Karpas-422 (cell line): ENCODE data around the gene CDK5RAP1. TPM values are rescaled to one million over a fixed set of nuclear protein-coding genes. Genes with fewer than 3 reads are reported as not detected.

Experiments
- DNase-seq: peaks from one replicate; pipeline ENCODE4 v3.0.0-alpha.2; 2015
- H2AFZ ChIP-seq: fragments of 200-600 bp; sonication (generic); 2 replicates; pipeline ENCODE4 v1.6.1; 2014; ENCODE audit warnings: antibody characterized with exemption, low read length, mixed read lengths
- H3K27ac ChIP-seq: fragments of 200-600 bp; sonication (generic); 2 replicates; pipeline ENCODE4 v1.5.1; 2014; ENCODE audit warnings: mild to moderate bottlenecking, low read length, moderate library complexity
- H3K27me3 ChIP-seq: fragments of 200-600 bp; sonication (generic); 2 replicates; pipeline ENCODE4 v1.6.1; 2014; ENCODE audit warnings: low read length, mixed read lengths
- H3K36me3 ChIP-seq: fragments of 200-600 bp; sonication (generic); 2 replicates; pipeline ENCODE4 v1.6.1; 2014; ENCODE audit warnings: low read length, mixed read lengths; ENCODE audit not compliant: insufficient read depth
- H3K4me1 ChIP-seq: fragments of 200-600 bp; sonication (generic); 2 replicates; pipeline ENCODE4 v1.6.1; 2014; ENCODE audit warnings: mild to moderate bottlenecking, low read length, mixed read lengths
- H3K4me2 ChIP-seq: fragments of 200-600 bp; sonication (generic); 2 replicates; pipeline ENCODE4 v1.6.1; 2014; ENCODE audit warnings: low read length, low read depth, mild to moderate bottlenecking; ENCODE audit not compliant: poor library complexity, severe bottlenecking
- H3K4me3 ChIP-seq: fragments of 200-600 bp; sonication (generic); 2 replicates; pipeline ENCODE4 v1.5.1; 2014; ENCODE audit warnings: mild to moderate bottlenecking, antibody characterized with exemption, low read length, mixed read lengths
- H3K79me2 ChIP-seq: fragments of 200-600 bp; sonication (generic); 2 replicates; pipeline ENCODE4 v1.6.1; 2014; ENCODE audit warnings: mild to moderate bottlenecking, low read length, mixed read lengths
- H3K9ac ChIP-seq: fragments of 200-600 bp; sonication (generic); 2 replicates; pipeline ENCODE4 v1.6.0; 2014; ENCODE audit warnings: low read length
- H3K9me2 ChIP-seq: fragments of 200-600 bp; sonication (generic), shearing (Covaris generic); replicated peaks from 2 replicates; pipeline ENCODE4 v1.6.0; 2014; ENCODE audit warnings: mild to moderate bottlenecking, low read length, moderate library complexity; ENCODE audit not compliant: insufficient read depth
- H3K9me3 ChIP-seq: fragments of 300-700, 200-600 bp; sonication (generic); 2 replicates; pipeline ENCODE4 v1.6.1; 2014; ENCODE audit warnings: low read length, mixed read lengths
- H4K20me1 ChIP-seq: fragments of 200-600 bp; sonication (generic); 2 replicates; pipeline ENCODE4 v1.6.1; 2014; ENCODE audit warnings: mild to moderate bottlenecking, antibody characterized with exemption, low read length, low read depth; ENCODE audit not compliant: insufficient read depth
- total RNA-seq: library from RNA; depleted of rRNA; stranded (reverse); fragments of >200 nt; shearing (Covaris generic); gene quantifications from 2 replicates; pipeline ENCODE4 v1.2.3, GENCODE V29; 2014; ENCODE audit warnings: low replicate concordance

Gene CDK5RAP1
- total RNA-seq, 1 experiment from 2014 or later, result 32.5 TPM

DNA sequence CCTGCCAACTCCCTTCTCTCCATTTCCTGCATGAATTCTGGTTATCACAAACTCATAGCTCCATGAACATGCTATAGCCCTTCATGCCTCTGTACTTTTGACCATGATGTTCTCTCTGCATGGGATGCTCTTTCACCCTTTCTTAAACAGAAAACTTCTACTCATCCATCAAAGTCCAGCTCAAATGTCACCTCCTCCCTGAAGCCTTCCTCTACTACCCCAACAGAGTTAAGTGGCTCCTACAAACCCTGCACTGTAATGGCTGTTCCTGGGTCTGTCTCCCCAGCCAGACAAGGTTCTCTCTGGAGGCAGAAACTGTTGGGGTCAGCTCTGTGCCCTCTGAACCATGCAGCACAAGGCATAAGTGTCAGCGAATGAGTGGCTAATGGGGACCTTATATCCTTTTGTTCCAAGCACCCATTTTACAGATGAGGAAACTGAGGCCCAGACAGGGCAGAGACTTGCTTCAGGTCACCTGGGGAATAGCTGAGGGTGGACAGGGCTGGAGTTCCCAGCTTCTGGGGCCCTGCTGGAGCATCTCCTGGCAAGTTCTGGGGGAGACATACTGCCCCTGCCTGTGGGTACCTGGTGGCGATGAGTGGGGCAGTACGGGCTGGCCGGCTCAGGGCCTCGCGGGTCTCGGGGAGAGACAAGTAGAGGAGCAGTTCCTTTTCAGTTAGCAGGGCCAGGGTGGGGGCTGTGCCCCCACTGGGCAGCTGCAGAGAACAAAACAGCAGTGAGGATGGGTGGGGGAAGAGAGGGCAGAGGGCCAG, 10.6 kb upstream of the CDK5RAP1 start:
- Histone ChIP-seq H3K9me3 (no peaks in the 10 kb centered on the region), H2AFZ (no peak overlapping the region), H3K4me1 (peaks cover 55% of the 10 kb centered on the region), H3K27ac (peak overlapping the region; percentile 99), H3K4me3 (no peak overlapping the region), H3K27me3 (no peaks in the 10 kb centered on the region), H3K36me3 (peaks cover 44% of the 10 kb centered on the region), H4K20me1 (no peaks in the 10 kb centered on the region), H3K79me2 (peaks cover 18% of the 10 kb centered on the region), H3K4me2 (no peak overlapping the region), H3K9ac (no peak overlapping the region), H3K9me2 (no peaks in the 10 kb centered on the region)
- DNase-seq, result no peak

DNA sequence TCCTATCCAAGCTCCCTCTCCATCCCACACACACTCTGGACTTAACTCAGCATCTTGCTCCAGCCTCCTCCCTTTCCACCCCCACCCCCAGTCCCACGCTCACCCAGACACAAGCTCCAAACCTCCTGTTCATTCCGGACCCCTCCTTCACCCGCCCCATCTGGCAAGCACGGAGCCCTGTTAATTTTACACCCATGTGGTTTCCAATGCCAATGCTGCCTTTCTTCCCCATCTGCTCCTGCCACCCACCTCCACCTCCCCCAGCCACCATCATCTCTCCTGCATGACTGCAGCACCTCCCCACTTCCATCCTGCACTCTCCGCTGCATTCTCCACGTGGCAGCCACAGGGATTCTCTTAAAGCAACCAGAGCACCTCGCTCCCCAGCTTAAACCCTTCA, 9.9 kb upstream of the CDK5RAP1 start:
- H3K79me2 ChIP-seq, result peaks cover 24% of the 10 kb centered on the region
- no peaks in the 10 kb centered on the region for H3K27me3 ChIP-seq
- no peaks in the 10 kb centered on the region for H3K9me3 ChIP-seq
- H4K20me1 ChIP-seq, result no peaks in the 10 kb centered on the region
- no peak overlapping the region for H2AFZ ChIP-seq
- no peak overlapping the region for H3K4me2 ChIP-seq
- peaks cover 55% of the 10 kb centered on the region for H3K4me1 ChIP-seq
- H3K9me2 ChIP-seq, result no peaks in the 10 kb centered on the region
- DNase-seq, result no peak
- H3K4me3 ChIP-seq, result no peak overlapping the region
- peak overlapping the region; percentile 99 for H3K27ac ChIP-seq
- H3K9ac ChIP-seq, result peak overlapping the region; percentile 12; the same call in 1 of the 2 replicates
- peaks cover 46% of the 10 kb centered on the region for H3K36me3 ChIP-seq

DNA sequence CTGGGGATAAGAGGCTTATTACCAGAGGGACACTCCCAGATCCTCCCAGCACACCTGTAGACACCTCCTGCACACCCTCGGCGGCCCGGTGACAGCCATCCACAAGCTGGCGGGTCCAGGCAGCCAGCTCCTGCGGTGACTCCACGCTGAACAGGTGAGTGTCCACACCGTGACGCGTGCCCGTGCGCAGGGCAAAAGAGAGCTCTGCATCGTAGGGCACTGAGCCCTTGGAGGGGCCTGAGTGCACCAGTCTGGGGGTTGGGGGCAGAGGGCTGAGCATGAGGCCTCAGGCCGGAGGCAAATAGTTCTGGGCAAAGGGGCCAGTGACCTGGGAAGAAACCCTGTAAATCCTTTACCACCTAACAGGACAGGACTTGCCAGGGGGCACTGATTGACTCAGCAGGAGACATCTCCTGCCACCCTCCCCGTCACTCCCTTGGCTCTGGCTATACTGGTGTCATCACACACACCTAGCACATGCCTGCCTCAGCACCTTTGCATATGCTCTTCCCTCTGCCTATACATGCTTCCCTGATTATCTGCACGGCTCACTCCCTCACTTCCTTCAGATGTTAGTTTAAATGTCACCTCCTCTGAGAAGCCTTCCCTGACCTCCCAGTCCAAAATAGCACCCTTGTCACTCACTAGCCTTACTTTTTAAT, 8.9 kb upstream of the CDK5RAP1 start:
- Histone ChIP-seq H3K9me3 (no peaks in the 10 kb centered on the region), H3K36me3 (peaks cover 50% of the 10 kb centered on the region), H3K9me2 (no peaks in the 10 kb centered on the region), H3K4me1 (peaks cover 53% of the 10 kb centered on the region), H3K4me3 (0 out of 2 replicates have a peak overlapping the region, but pooled peaks have one; percentile 3), H2AFZ (no peak overlapping the region), H3K27ac (peak overlapping the region; percentile 99), H3K79me2 (peaks cover 34% of the 10 kb centered on the region), H3K27me3 (no peaks in the 10 kb centered on the region), H3K9ac (peak overlapping the region; percentile 25), H3K4me2 (peak overlapping the region; percentile 42), H4K20me1 (no peaks in the 10 kb centered on the region)
- DNase-seq, result peak; percentile 54

DNA sequence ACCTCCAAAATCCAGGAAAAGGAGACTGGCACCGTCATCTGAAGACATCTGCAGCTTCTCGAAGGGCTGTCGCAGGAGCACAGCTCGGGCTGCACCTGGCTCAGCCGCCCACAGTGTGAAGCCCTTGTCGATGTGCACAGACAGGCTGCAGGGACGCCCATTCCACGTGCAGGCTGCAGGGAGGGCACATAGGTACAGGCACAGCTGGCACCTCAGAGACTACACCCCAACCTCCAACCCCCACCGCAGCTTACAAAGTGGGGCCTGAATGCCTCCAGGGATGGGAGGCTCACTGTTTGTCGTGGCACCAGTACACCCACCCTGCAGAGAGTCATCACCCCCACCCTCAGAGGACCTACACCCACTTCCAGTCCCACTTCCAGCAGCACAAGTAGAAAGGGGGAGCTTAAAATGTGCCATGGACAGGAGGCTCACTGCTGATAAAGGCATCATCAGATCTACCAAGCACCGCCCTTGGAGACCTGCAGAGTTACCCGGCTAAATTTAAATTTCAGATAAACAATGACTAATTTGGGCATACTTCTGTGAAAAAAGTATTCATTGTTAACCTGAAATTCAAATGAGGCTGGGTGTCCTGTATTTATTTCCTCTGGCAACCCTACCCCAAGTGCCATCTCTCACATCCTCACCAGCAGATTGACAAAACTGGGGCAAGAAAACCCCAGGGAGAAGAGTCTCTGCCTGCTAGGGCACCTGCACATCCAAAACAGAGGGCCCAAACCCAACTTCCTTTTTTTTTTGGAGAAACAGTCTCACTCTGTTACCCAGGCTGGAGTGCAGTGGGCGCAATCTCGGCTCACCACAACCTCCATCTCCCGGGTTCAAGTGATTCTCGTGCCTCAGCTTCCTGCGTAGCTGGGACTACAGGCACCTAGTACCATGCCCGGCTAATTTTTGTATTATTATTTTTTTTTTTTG, 7.7 kb upstream of the CDK5RAP1 start:
- Histone ChIP-seq H3K79me2 (peaks cover 39% of the 10 kb centered on the region), H2AFZ (no peak overlapping the region), H3K9ac (peak overlapping the region; percentile 82), H3K9me3 (no peaks in the 10 kb centered on the region), H4K20me1 (no peaks in the 10 kb centered on the region), H3K27me3 (no peaks in the 10 kb centered on the region), H3K4me1 (peaks cover 58% of the 10 kb centered on the region), H3K36me3 (peaks cover 47% of the 10 kb centered on the region), H3K4me3 (peak overlapping the region; percentile 67), H3K27ac (peak overlapping the region; percentile 99), H3K9me2 (no peaks in the 10 kb centered on the region), H3K4me2 (peak overlapping the region; percentile 85)
- peak; percentile 96 for DNase-seq

DNA sequence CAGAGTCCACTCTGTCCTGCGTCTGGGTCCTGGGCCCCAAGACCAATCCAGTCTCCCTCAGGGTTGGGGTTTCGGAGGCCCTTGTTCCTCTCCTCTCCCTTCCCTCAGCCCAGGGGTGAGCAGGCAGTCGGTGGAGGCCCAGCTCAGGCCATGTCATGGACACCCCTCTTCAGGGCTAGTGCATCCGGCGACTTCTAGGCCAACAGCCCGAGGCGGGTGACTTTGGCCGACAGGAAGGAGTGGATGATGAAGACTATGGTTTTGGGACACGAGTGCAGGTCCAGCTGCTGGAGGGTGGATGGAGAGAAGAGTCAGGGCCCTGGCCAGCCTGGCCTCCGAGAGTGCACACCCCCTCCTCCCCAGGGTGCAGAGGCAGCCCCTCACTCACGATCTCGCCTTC, 7.0 kb upstream of the CDK5RAP1 start:
- Histone ChIP-seq H3K4me1 (peaks cover 58% of the 10 kb centered on the region), H3K4me3 (peak overlapping the region; percentile 67), H4K20me1 (no peaks in the 10 kb centered on the region), H3K9me3 (no peaks in the 10 kb centered on the region), H3K9ac (peak overlapping the region; percentile 82), H3K79me2 (peaks cover 39% of the 10 kb centered on the region), H3K9me2 (no peaks in the 10 kb centered on the region), H3K27ac (peak overlapping the region; percentile 99), H3K4me2 (peak overlapping the region; percentile 85), H3K27me3 (no peaks in the 10 kb centered on the region), H3K36me3 (peaks cover 47% of the 10 kb centered on the region), H2AFZ (no peak overlapping the region)
- DNase-seq, result peak; percentile 64

DNA sequence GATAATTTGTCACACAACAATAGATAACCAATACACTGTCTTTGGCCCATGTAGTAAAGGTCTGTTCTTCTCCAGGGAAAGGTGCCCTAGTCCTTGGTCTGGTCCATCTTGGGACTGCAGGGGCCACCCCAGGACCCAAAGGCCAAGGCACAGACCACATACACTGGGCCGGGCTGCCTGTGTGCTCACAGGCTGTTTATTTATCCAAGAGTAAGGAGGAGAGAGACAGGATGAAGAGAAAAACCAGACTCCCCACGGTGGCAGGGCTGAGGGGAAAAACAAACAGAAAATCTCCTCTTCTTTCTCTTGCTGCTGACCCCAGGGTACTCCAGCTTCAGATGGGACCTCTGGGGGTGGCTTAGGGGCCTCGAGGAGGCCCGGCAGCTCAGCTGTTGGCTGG, 6.5 kb upstream of the CDK5RAP1 start:
- Histone ChIP-seq H3K9me2 (no peaks in the 10 kb centered on the region), H3K79me2 (peaks cover 39% of the 10 kb centered on the region), H3K27me3 (no peaks in the 10 kb centered on the region), H3K4me1 (peaks cover 59% of the 10 kb centered on the region), H3K27ac (peak overlapping the region; percentile 99), H3K36me3 (peaks cover 47% of the 10 kb centered on the region), H3K4me2 (peak overlapping the region; percentile 85), H3K9ac (peak overlapping the region; percentile 82), H3K9me3 (no peaks in the 10 kb centered on the region), H2AFZ (no peak overlapping the region), H4K20me1 (no peaks in the 10 kb centered on the region), H3K4me3 (peak overlapping the region; percentile 67)
- DNase-seq, result no peak

DNA sequence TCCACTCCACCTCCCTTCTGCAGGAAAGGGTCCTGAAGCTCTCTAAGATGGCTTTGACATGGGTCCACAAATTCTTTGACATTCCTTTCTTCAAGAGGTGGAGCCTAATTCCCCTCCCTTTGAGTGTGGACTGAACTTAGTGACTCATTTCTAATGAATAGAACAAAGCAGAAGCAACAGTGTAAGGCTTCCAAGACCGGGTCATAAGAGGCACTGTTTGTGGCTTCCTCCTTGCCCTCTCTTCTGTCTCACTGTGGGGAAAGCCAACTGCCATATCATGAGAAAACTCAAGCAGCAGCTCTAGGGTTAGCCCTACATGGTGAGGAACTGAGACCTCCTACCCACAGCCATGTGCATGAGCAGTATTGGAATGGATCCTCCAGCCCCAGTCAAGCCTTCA, 5.9 kb upstream of the CDK5RAP1 start:
- Histone ChIP-seq H3K79me2 (peaks cover 39% of the 10 kb centered on the region), H3K4me2 (peak overlapping the region; percentile 85), H3K27ac (peak overlapping the region; percentile 99), H4K20me1 (no peaks in the 10 kb centered on the region), H3K27me3 (no peaks in the 10 kb centered on the region), H3K9me3 (no peaks in the 10 kb centered on the region), H3K36me3 (peaks cover 44% of the 10 kb centered on the region), H3K9me2 (no peaks in the 10 kb centered on the region), H2AFZ (no peak overlapping the region), H3K4me1 (peaks cover 64% of the 10 kb centered on the region), H3K9ac (peak overlapping the region; percentile 82; the same call in 1 of the 2 replicates), H3K4me3 (peak overlapping the region; percentile 67)
- DNase-seq, result peak; percentile 49
